ENCODE measurements around the gene ACSF3. TPM values are rescaled to one million over a fixed set of nuclear protein-coding genes. Genes with fewer than 3 reads are reported as not detected.

Gene ACSF3
- total RNA-seq, 1 experiment from 2014 or later: 74.5 TPM

GRCh38 chr16:89159066-89159849 is 65.6 kb downstream of the ACSF3 start:
- Histone ChIP-seq H3K4me1 (ENCODE audit: control insufficient read depth in 1 of 2, insufficient read depth in 2 of 2, low read length in 2 of 2) (peaks cover 0 to 1% of the 10 kb centered on the region in 2 experiments; a peak in 1 of 4 replicates), H3K9me3 (ENCODE audit: control insufficient read depth in 1 of 2, insufficient read depth in 1 of 2, low read depth in 1 of 2, low read length in 2 of 2) (peaks cover 0 to 15% of the 10 kb centered on the region in 2 experiments; a peak in 1 of 4 replicates), H3K36me3 (ENCODE audit: control insufficient read depth in 1 of 2, insufficient read depth in 2 of 2, low read length in 2 of 2) (no peaks in the 10 kb centered on the region), H3K9me2 (ENCODE audit: insufficient read depth) (no peaks in the 10 kb centered on the region), H4K20me1 (ENCODE audit: insufficient read depth) (no peaks in the 10 kb centered on the region), H2AFZ (ENCODE audit: low read depth, low read length, poor library complexity, severe bottlenecking) (no peak overlapping the region), H3K4me2 (ENCODE audit: low read length) (no peak overlapping the region), H3K27ac (ENCODE audit: low read depth, low read length) (peak overlapping the region; percentile 22; the same call in 1 of the 2 replicates), H3K4me3 (replicated peaks in 1 of 2; ENCODE audit: low read depth in 1 of 2, low read length in 2 of 2) (no peak overlapping the region), H3K79me2 (ENCODE audit: insufficient read depth, low read length) (no peaks in the 10 kb centered on the region), H3K9ac (ENCODE audit: low read length) (no peak overlapping the region), H3K27me3 (ENCODE audit: insufficient read depth, low read length) (no peaks in the 10 kb centered on the region)
- TF ChIP-seq ZNF274 (IDR thresholded peaks at IDR 0.05; ENCODE audit: low read depth, low read length) (no peak), JUND (IDR thresholded peaks at IDR 0.05) (no peak), REST (IDR thresholded peaks at IDR 0.05; ENCODE audit: low read depth) (no peak), EGR1 (IDR thresholded peaks at IDR 0.05; ENCODE audit: low read depth) (no peak), YY1 (IDR thresholded peaks at IDR 0.05; ENCODE audit: extremely low read depth, insufficient replicate concordance, low read depth, low read length) (no peak), TCF7L2 (IDR thresholded peaks at IDR 0.05; ENCODE audit: borderline replicate concordance, extremely low read depth, insufficient read depth, insufficient read length) (no peak), ZBTB33 (IDR thresholded peaks at IDR 0.05; ENCODE audit: extremely low read depth, insufficient replicate concordance, low read length) (no peak), MAX (IDR thresholded peaks at IDR 0.05) (no peak), POLR2AphosphoS5 (IDR thresholded peaks at IDR 0.05; ENCODE audit: low read depth, low read length) (no peak), CBX3 (IDR thresholded peaks at IDR 0.05; ENCODE audit: low read depth) (no peak)
- DNase-seq (ENCODE audit: low read depth, low spot score) (no peak), ATAC-seq (no peak)
- ChIA-PET RAD21 (ENCODE audit: low non-redundant PET in 1 of 2, low total read pairs in 2 of 2, uncharacterized antibody in 2 of 2, unreplicated experiment in 2 of 2) (no interaction called here), POLR2A (no interaction called here), CTCF (no interaction called here)
- no TSS peak for BruUV-seq (replicated peaks)
- intact Hi-C loops (cut with micrococcal nuclease): no loop called here
